Natural killer cell (primary cell): Measurements from ENCODE around the gene WDR76. TPM values are rescaled to one million over a fixed set of nuclear protein-coding genes. Genes with fewer than 3 reads are reported as not detected.

Experiments
- ATAC-seq, 3 donors: fragments of 150-1000 bp in 2 of 3; fragments of 200-7000 bp in 1 of 3; cut with Tn5 transposase; 1 replicate in 1 of 3; 2 replicates in 2 of 3; pipeline ENCODE4 v1.10.0; 2021; ENCODE audit warnings: mild to moderate bottlenecking in 2 of 3, moderate library complexity in 2 of 3
- DNase-seq, 2 donors: peaks; one replicate each; pipeline versions ENCODE4 v3.0.0 to v3.0.0-alpha.2; 2013 to 2021; ENCODE audit warnings: mixed read lengths in 1 of 2
- H3K27ac ChIP-seq: one replicate; pipeline ENCODE4 v1.5.1; 2013; ENCODE audit warnings: mild to moderate bottlenecking, low read length
- H3K27me3 ChIP-seq: one replicate; pipeline ENCODE4 v1.6.1; 2013; ENCODE audit warnings: low read length; ENCODE audit not compliant: control insufficient read depth, insufficient read depth
- H3K36me3 ChIP-seq: one replicate; pipeline ENCODE4 v1.6.1; 2013; ENCODE audit warnings: low read length; ENCODE audit not compliant: control insufficient read depth, insufficient read depth
- H3K4me1 ChIP-seq: one replicate; pipeline ENCODE4 v1.6.1; 2013; ENCODE audit warnings: low read length; ENCODE audit not compliant: control insufficient read depth, insufficient read depth
- H3K4me3 ChIP-seq: one replicate; pipeline ENCODE4 v1.5.1; 2013; ENCODE audit warnings: low read length
- H3K9me3 ChIP-seq: one replicate; pipeline ENCODE4 v1.6.1; 2013; ENCODE audit warnings: low read length; ENCODE audit not compliant: control insufficient read depth, insufficient read depth
- H3K27ac Mint-ChIP-seq, 2 donors: one replicate each; pipeline ENCODE4 v1.8.0; 2022; ENCODE audit warnings: mild to moderate bottlenecking in 2 of 2, mixed read lengths in 2 of 2, moderate library complexity in 1 of 2
- H3K27me3 Mint-ChIP-seq, 2 donors: one replicate each; pipeline ENCODE4 v1.8.0; 2022; ENCODE audit warnings: low read depth in 2 of 2, mixed read lengths in 2 of 2
- H3K36me3 Mint-ChIP-seq: one replicate; pipeline ENCODE4 v1.8.0; 2022; ENCODE audit warnings: mixed read lengths
- H3K4me1 Mint-ChIP-seq, 2 donors: one replicate each; pipeline ENCODE4 v1.8.0; 2022; ENCODE audit warnings: mixed read lengths in 2 of 2
- H3K4me3 Mint-ChIP-seq: one replicate; pipeline ENCODE4 v1.8.0; 2022; ENCODE audit warnings: mild to moderate bottlenecking, moderate library complexity, mixed read lengths
- H3K9me3 Mint-ChIP-seq, 2 donors: one replicate each; pipeline ENCODE4 v1.8.0; 2022; ENCODE audit warnings: mixed read lengths in 2 of 2
- WGBS: methylation state at CpG from one replicate; pipeline ENCODE4 v1.1.7; 2013; ENCODE audit warnings: missing lambda C conversion rate; ENCODE audit not compliant: insufficient coverage; 5-methylcytosine and 5-hydroxymethylcytosine counted together
- intact Hi-C: fragments of 100-400 bp; cut with micrococcal nuclease; formaldehyde crosslinking; loops from one replicate; pipeline ENCODE4 v1.14.2; 2022
- total RNA-seq, 4 donors: library from RNA; stranded (reverse); fragments of 120-200 nt in 1 of 4; gene quantifications; one replicate each; pipeline versions ENCODE4 v1.2.3 to v1.2.4, GENCODE V29; 2013 to 2022
- TF ChIP-seq, protein P1 (sequence below): fragments of 200-600 bp; IDR thresholded peaks from one replicate; pipeline ENCODE4 v1.8.0; 2022; ENCODE audit warnings: antibody characterized with exemption

Gene WDR76
- total RNA-seq, 3 donors from 2014 or later (not counting 1 experiment from before 2014, with no cell fraction given) = 12.4 to 12.9 (median 12.8) TPM

DNA sequence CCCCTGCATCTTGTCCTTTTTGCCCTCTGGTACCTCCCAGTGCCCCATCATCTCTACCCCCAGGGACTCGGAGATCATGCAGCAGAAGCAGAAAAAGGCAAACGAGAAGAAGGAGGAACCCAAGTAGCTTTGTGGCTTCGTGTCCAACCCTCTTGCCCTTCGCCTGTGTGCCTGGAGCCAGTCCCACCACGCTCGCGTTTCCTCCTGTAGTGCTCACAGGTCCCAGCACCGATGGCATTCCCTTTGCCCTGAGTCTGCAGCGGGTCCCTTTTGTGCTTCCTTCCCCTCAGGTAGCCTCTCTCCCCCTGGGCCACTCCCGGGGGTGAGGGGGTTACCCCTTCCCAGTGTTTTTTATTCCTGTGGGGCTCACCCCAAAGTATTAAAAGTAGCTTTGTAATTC lies 33.2 kb upstream of the WDR76 start:
- Mint-ChIP-seq H3K27me3 (no peaks in the 10 kb centered on the region), H3K4me3 (peak overlapping the region; percentile 97), H3K9me3 (no peaks in the 10 kb centered on the region), H3K4me1 (peaks cover 46 to 62% of the 10 kb centered on the region in 2 donors), H3K27ac (peak overlapping the region; percentile 98 to 99), H3K36me3 (no peaks in the 10 kb centered on the region)
- TF ChIP-seq, protein P1, sequence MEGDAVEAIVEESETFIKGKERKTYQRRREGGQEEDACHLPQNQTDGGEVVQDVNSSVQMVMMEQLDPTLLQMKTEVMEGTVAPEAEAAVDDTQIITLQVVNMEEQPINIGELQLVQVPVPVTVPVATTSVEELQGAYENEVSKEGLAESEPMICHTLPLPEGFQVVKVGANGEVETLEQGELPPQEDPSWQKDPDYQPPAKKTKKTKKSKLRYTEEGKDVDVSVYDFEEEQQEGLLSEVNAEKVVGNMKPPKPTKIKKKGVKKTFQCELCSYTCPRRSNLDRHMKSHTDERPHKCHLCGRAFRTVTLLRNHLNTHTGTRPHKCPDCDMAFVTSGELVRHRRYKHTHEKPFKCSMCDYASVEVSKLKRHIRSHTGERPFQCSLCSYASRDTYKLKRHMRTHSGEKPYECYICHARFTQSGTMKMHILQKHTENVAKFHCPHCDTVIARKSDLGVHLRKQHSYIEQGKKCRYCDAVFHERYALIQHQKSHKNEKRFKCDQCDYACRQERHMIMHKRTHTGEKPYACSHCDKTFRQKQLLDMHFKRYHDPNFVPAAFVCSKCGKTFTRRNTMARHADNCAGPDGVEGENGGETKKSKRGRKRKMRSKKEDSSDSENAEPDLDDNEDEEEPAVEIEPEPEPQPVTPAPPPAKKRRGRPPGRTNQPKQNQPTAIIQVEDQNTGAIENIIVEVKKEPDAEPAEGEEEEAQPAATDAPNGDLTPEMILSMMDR = no peak
- no peak overlapping the region for H3K4me3 ChIP-seq
- peaks cover 38% of the 10 kb centered on the region for H3K36me3 ChIP-seq
- ATAC-seq (no peak), DNase-seq (no peak)
- WGBS = 87% methylated on average over 9 of the region's 10 CpGs
- H3K9me3 ChIP-seq = no peaks in the 10 kb centered on the region
- peaks cover 35% of the 10 kb centered on the region for H3K4me1 ChIP-seq
- H3K27ac ChIP-seq = peak overlapping the region; percentile 98
- H3K27me3 ChIP-seq = no peaks in the 10 kb centered on the region
- intact Hi-C loops = no loop called here

DNA sequence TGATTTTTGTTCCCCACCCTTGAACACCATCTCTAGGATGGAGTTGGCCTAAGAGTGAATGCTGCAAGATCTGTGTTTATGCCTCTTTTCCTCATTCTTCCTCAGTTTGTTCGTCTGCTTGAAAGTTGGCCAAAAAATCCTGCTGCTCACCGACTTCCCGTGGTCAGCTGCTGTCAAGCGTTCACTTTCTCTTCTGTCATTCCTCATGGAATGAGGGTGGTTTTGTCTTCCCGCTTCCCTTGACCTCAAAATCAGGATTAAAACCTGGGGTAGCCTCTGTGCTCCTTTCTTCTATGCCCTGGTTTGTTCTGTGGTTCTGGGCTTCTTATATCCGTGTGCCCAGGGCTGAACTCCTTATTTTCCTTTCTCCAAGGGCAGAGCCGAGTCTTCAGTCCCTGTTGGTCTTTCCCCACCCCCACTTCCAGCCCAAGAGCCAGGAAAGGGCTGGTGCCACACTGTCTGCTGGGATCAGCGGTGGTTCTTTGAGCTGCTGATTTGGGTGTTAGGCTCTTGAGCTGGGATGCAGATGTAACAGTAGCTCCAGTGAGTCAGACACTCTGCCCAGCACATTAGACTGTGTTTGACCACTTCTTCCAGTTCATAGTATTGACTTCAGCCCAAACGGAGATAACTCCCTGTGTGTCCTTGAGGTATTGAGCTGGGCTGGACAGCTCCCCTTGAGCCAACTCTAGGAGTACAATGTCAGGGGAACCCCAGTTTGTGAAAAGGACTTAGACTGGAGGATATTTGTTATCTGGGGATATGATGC lies 32.3 kb upstream of the WDR76 start:
- 94% methylated on average over 9 of the region's 9 CpGs for WGBS
- Histone ChIP-seq H3K27me3 (no peaks in the 10 kb centered on the region), H3K9me3 (no peaks in the 10 kb centered on the region), H3K27ac (no peak overlapping the region), H3K4me3 (no peak overlapping the region), H3K36me3 (peaks cover 43% of the 10 kb centered on the region), H3K4me1 (peaks cover 39% of the 10 kb centered on the region)
- TF ChIP-seq, protein P1 = no peak
- no peaks in the 10 kb centered on the region for H3K27me3 Mint-ChIP-seq
- no peaks in the 10 kb centered on the region for H3K36me3 Mint-ChIP-seq
- H3K4me3 Mint-ChIP-seq = peak overlapping the region; percentile 97
- DNase-seq (no peak), ATAC-seq (no peak)
- no peaks in the 10 kb centered on the region for H3K9me3 Mint-ChIP-seq
- H3K4me1 Mint-ChIP-seq = peaks cover 51 to 68% of the 10 kb centered on the region in 2 donors
- intact Hi-C loops = no loop called here
- H3K27ac Mint-ChIP-seq = peak overlapping the region; percentile 98 to 99

DNA sequence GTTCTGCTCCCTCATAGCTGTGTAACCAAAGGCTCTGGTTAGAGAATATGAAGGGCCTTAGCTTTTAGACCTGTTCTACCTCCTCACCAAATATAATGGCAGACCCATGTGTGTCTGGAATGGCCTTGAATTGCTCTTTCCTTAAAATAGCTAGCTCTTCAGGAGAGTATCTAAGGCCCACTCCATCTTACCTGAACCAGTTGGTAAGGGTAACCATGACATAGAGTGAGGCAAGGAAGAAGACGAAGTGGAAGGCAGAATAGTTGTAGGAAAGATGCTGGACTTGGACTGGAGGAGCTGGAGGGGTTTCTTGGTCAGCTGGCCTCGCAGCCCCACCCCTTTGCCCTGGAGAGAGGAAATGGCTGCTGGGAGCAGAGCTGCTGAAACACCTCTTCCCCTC lies 31.6 kb upstream of the WDR76 start:
- no peaks in the 10 kb centered on the region for H3K27me3 Mint-ChIP-seq
- TF ChIP-seq, protein P1 = no peak
- Histone ChIP-seq H3K4me1 (peaks cover 47% of the 10 kb centered on the region), H3K36me3 (peaks cover 47% of the 10 kb centered on the region), H3K9me3 (no peaks in the 10 kb centered on the region), H3K27ac (no peak overlapping the region), H3K4me3 (no peak overlapping the region), H3K27me3 (no peaks in the 10 kb centered on the region)
- no peak for DNase-seq
- H3K4me1 Mint-ChIP-seq = peaks cover 58 to 75% of the 10 kb centered on the region in 2 donors
- intact Hi-C loops = no loop called here
- no peaks in the 10 kb centered on the region for H3K36me3 Mint-ChIP-seq
- peak overlapping the region; percentile 98 to 99 for H3K27ac Mint-ChIP-seq
- H3K4me3 Mint-ChIP-seq = no peak overlapping the region
- 100% methylated on average over 2 of the region's 2 CpGs for WGBS
- no peak for ATAC-seq
- H3K9me3 Mint-ChIP-seq = no peaks in the 10 kb centered on the region

DNA sequence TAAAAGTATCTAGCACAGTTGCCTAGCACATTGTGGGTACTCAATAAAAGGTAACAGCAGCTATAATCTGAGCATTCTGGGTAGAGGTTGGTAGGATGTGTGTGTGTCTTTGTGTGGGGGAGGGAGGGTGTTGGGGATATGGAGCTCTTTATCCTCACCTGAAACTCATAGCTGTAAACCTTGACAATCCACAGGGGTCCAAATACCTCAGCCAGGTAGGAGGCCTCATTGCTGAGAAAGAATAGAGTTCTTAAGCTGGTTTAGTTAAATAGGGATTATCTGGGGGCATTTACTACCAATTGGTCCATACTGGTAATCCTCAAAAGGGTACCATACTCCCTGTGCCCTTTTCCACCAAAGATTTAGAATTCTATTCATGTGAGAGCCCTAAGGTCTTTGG lies 30.8 kb upstream of the WDR76 start:
- H3K27me3 ChIP-seq = no peaks in the 10 kb centered on the region
- no peak overlapping the region for H3K4me3 Mint-ChIP-seq
- no peak overlapping the region for H3K4me3 ChIP-seq
- ATAC-seq (no peak), DNase-seq (no peak)
- TF ChIP-seq, protein P1 = no peak
- H3K27ac Mint-ChIP-seq = peak overlapping the region; percentile 98 to 99
- peaks cover 66 to 83% of the 10 kb centered on the region in 2 donors for H3K4me1 Mint-ChIP-seq
- no peaks in the 10 kb centered on the region for H3K9me3 Mint-ChIP-seq
- H3K36me3 ChIP-seq = peaks cover 47% of the 10 kb centered on the region
- peaks cover 53% of the 10 kb centered on the region for H3K4me1 ChIP-seq
- no peak overlapping the region for H3K27ac ChIP-seq
- no peaks in the 10 kb centered on the region for H3K36me3 Mint-ChIP-seq
- no peaks in the 10 kb centered on the region for H3K27me3 Mint-ChIP-seq
- intact Hi-C loops = no loop called here
- no peaks in the 10 kb centered on the region for H3K9me3 ChIP-seq
